Activated naive CD4-positive, alpha-beta T cell treated with anti-CD3 and anti-CD28 coated beads, Interleukin-2, amount 10 ng/mL, durations not matched to agents 7 days and 5 days (primary cell): ENCODE results near the gene EFNA2.

Experiments
- CTCF ChIA-PET: fragments of 350-600 bp; sonication (Branson Sonifier 250); formaldehyde crosslinking; loops from one replicate; lab custom pipeline; 2021; ENCODE audit warnings: antibody characterized with exemption; lab: Charles Lee
- DNase-seq: peaks from one replicate; pipeline ENCODE4 v3.0.0-alpha.2; 2020
- H3K27ac Mint-ChIP-seq: one replicate; pipeline ENCODE4 v1.8.0; 2021; ENCODE audit warnings: mild to moderate bottlenecking, moderate library complexity, mixed read lengths
- H3K27me3 Mint-ChIP-seq: one replicate; pipeline ENCODE4 v1.8.0; 2021; ENCODE audit warnings: mild to moderate bottlenecking, mixed read lengths
- H3K36me3 Mint-ChIP-seq: one replicate; pipeline ENCODE4 v1.8.0; 2021; ENCODE audit warnings: mixed read lengths
- H3K4me1 Mint-ChIP-seq: one replicate; pipeline ENCODE4 v1.8.0; 2021; ENCODE audit warnings: mixed read lengths
- H3K4me3 Mint-ChIP-seq: one replicate; pipeline ENCODE4 v1.8.0; 2021; ENCODE audit warnings: mild to moderate bottlenecking, moderate library complexity, mixed read lengths
- H3K9me3 Mint-ChIP-seq: one replicate; pipeline ENCODE4 v1.8.0; 2021; ENCODE audit warnings: mixed read lengths

The EFNA2 gene

DNA sequence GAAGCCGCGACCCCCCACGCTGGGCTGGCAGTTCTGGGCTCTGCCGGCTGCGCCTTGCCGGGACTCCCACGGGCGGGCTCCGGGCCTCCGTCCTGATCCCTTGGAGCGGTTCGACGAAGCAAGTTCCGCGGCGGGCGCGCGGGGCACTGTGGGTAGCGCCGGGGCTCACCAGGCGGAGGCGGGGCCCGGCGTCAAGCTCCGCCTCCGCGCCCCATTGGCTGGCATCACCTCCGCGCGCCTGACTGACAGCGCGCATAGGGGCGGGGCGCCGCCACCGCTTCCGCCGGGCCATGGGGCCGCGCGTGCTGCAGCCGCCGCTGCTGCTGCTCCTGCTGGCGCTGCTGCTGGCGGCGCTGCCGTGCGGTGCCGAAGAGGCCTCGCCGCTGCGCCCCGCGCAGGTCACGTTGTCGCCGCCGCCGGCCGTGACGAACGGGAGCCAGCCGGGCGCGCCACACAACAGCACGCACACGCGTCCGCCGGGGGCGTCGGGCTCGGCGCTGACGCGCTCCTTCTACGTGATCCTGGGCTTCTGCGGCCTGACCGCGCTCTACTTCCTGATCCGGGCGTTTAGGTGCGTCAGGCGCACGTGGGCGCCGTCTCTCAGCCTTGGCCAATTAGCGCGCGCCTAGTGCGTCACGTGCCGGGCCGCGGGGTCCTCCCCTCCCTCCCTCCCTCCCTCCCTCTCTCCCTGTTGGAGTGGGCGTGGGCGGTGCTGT is 10.3 kb upstream of the EFNA2 start, which contains the start of gene FAM174C:
FAM174C (plus strand) TSS at position 271 of the 716 bp plus-strand sequence; CDS start at position 291, 20 bp downstream.
- peak; percentile 97 for DNase-seq
- peak within 1 kb of the TSS; percentile 99 for H3K27ac Mint-ChIP-seq
- H3K4me1 Mint-ChIP-seq, result peaks cover 57% of the 10 kb centered on the region
- no peaks in the 10 kb centered on the region for H3K27me3 Mint-ChIP-seq
- peak within 1 kb of the TSS; percentile 89 for H3K4me3 Mint-ChIP-seq
- no peaks in the 10 kb centered on the region for H3K9me3 Mint-ChIP-seq
- H3K36me3 Mint-ChIP-seq, result peaks cover 55% of the 10 kb centered on the region
- CTCF ChIA-PET, result interaction anchor here (0.9 to 5.3 kb wide), 2 partner anchors 31 to 35 kb away, joined by 3 to 31 read pairs; no protein-coding TSS in a partner anchor

DNA sequence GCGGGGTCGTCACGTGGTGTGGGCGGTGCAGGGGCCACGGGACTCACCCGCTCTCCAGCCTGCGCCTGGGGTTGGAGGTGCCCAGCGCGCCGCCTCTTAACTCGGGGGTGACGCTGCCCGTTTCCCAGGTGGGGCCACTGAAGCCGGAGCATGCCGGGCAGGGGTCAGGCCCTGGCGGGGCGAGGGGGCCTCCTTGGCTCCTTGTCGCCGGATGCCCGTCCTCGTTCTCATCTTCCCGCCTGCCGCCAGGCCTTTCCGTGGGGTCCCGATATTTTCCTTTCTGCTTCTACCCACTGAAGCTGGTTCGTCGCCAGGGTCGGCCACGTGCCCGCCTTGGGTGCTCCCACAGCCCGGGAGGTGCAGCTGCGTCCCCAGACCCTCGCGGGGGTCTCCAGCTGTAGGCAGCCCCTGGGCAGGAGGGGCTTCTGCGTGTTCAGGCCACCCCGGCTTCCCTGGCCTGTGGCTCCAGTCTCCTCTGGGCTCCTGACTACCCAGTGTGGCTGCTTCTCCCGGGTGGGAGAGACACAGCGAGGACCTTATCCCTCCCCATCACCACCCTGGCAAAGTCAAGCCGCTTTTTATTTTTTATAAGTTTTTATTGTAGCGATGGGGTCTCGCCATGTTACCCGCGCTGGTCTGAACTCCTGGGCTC is 9.6 kb upstream of the EFNA2 start:
- CTCF ChIA-PET, result interaction anchor here (5.3 kb wide), 1 partner anchor 32 kb away, joined by 31 read pairs; no protein-coding TSS in a partner anchor
- Mint-ChIP-seq H3K36me3 (peaks cover 49% of the 10 kb centered on the region), H3K4me1 (peaks cover 50% of the 10 kb centered on the region), H3K27me3 (no peaks in the 10 kb centered on the region), H3K27ac (peak overlapping the region; percentile 99), H3K4me3 (peak overlapping the region; percentile 89), H3K9me3 (no peaks in the 10 kb centered on the region)
- DNase-seq, result no peak

GRCh38 chr19:1276628-1277022 is 9.0 kb upstream of the EFNA2 start:
- Mint-ChIP-seq H3K4me3 (peak overlapping the region; percentile 89), H3K27me3 (no peaks in the 10 kb centered on the region), H3K27ac (peak overlapping the region; percentile 99), H3K9me3 (no peaks in the 10 kb centered on the region), H3K36me3 (peaks cover 46% of the 10 kb centered on the region), H3K4me1 (peaks cover 46% of the 10 kb centered on the region)
- CTCF ChIA-PET, result no interaction called here
- peak; percentile 66 for DNase-seq

DNA sequence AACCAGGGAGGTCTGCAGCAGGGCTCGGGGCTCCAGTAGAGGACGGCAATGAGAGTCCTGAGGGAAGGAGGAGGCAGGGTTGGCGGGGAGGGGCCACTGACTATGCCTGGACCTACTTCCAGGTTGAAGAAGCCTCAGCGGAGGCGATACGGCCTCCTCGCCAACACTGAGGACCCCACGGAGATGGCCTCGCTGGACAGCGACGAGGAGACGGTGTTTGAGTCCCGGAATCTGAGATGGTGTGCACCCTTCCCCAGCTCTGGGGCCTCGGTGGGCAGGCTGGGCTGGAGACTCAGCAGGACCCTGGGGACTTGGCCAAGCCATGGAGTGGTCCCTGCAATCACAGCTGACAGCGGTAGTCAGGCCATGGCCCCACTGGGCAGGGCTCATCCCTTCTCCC is 8.6 kb upstream of the EFNA2 start:
- Mint-ChIP-seq H3K27me3 (no peaks in the 10 kb centered on the region), H3K4me3 (peak overlapping the region; percentile 89), H3K9me3 (no peaks in the 10 kb centered on the region), H3K27ac (peak overlapping the region; percentile 99), H3K36me3 (peaks cover 43% of the 10 kb centered on the region), H3K4me1 (peaks cover 42% of the 10 kb centered on the region)
- CTCF ChIA-PET, result interaction anchor here (1.6 kb wide), 1 partner anchor 33 kb away, joined by 4 read pairs; no protein-coding TSS in a partner anchor
- DNase-seq, result no peak

GRCh38 chr19:1278074-1278473 is 7.6 kb upstream of the EFNA2 start:
- peaks cover 6% of the 10 kb centered on the region for H3K27me3 Mint-ChIP-seq
- peak overlapping the region; percentile 37 for H3K27ac Mint-ChIP-seq
- H3K9me3 Mint-ChIP-seq, result no peaks in the 10 kb centered on the region
- CTCF ChIA-PET, result interaction anchor here (1.6 to 3.4 kb wide), 2 partner anchors 34 to 94 kb away, joined by 4 to 17 read pairs; no protein-coding TSS in a partner anchor
- no peak for DNase-seq
- peaks cover 34% of the 10 kb centered on the region for H3K36me3 Mint-ChIP-seq
- H3K4me1 Mint-ChIP-seq, result peaks cover 33% of the 10 kb centered on the region
- no peak overlapping the region for H3K4me3 Mint-ChIP-seq

DNA sequence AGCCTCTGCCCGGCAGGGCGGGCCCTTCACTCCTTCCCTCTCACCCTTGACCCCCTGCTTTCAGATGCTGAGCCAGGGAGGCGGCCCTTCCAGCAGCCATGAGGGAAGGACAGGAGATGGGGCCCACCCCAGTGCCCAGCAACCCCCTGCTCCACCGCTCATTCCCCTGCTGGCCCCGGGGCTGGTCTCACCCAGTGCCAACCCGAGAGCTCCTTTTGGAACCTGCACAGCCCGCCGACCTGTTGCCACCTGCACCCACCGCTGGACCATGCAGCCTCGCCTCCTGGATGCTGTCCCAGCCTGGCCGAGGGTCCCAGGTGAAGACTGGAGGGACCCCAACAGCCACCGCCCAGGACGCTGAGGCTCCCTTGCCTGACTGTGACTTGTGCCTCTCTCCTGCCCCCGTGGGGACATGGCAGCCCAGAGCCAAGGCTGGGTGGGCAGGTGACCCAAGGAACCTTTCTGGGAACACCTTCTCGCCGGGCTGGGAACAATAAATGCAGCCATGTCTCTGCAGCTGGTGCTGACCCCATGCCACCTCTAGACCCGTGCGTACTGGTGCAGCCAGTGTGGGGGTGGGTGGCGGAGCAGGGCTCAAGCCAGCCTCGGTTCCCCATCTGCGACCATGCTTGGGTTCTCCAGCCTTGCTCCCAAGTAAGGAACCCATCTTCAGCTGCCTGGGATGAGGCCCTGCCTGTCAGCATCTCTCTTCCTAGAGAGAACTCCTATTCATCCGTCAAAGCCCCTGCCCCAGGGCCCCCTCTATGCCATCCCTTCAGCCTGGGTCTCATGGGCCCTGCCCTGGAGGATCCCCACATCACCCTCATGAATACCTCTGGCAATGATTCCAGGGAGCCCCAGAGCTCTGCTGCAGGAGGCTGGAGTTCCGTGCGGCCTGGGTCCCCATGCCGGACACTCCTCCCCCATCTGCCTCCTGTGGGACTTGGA is 6.7 kb upstream of the EFNA2 start:
- Mint-ChIP-seq H3K36me3 (peaks cover 27% of the 10 kb centered on the region), H3K4me1 (peaks cover 27% of the 10 kb centered on the region), H3K9me3 (no peaks in the 10 kb centered on the region), H3K4me3 (no peak overlapping the region), H3K27me3 (peaks cover 15% of the 10 kb centered on the region), H3K27ac (no peak overlapping the region)
- CTCF ChIA-PET, result interaction anchor here (0.7 to 3.4 kb wide), 7 partner anchors 35 to 239 kb away, joined by 3 to 17 read pairs (median 5); no protein-coding TSS in a partner anchor
- no peak for DNase-seq

- H3K4me1 Mint-ChIP-seq, result peaks cover 24% of the 10 kb centered on the region
- no peaks in the 10 kb centered on the region for H3K9me3 Mint-ChIP-seq
- CTCF ChIA-PET, result interaction anchor here (0.7 to 3.4 kb wide), 6 partner anchors 36 to 239 kb away, joined by 3 to 17 read pairs (median 6); no protein-coding TSS in a partner anchor
- peaks cover 23% of the 10 kb centered on the region for H3K27me3 Mint-ChIP-seq
- DNase-seq, result peak; percentile 86
- H3K36me3 Mint-ChIP-seq, result peaks cover 26% of the 10 kb centered on the region
- peak overlapping the region; percentile 67 for H3K27ac Mint-ChIP-seq
- H3K4me3 Mint-ChIP-seq, result no peak overlapping the region
Measured at GRCh38 chr19:1279782-1280341, 5.8 kb upstream of the EFNA2 start.

- Mint-ChIP-seq H3K9me3 (no peaks in the 10 kb centered on the region), H3K4me3 (no peak overlapping the region), H3K4me1 (peaks cover 27% of the 10 kb centered on the region), H3K27me3 (peaks cover 30% of the 10 kb centered on the region), H3K36me3 (peaks cover 24% of the 10 kb centered on the region), H3K27ac (no peak overlapping the region)
- no peak for DNase-seq
- CTCF ChIA-PET, result interaction anchor here (3.4 kb wide), 1 partner anchor 92 kb away, joined by 17 read pairs; no protein-coding TSS in a partner anchor
Measured at GRCh38 chr19:1280636-1281568, 4.8 kb upstream of the EFNA2 start.

DNA sequence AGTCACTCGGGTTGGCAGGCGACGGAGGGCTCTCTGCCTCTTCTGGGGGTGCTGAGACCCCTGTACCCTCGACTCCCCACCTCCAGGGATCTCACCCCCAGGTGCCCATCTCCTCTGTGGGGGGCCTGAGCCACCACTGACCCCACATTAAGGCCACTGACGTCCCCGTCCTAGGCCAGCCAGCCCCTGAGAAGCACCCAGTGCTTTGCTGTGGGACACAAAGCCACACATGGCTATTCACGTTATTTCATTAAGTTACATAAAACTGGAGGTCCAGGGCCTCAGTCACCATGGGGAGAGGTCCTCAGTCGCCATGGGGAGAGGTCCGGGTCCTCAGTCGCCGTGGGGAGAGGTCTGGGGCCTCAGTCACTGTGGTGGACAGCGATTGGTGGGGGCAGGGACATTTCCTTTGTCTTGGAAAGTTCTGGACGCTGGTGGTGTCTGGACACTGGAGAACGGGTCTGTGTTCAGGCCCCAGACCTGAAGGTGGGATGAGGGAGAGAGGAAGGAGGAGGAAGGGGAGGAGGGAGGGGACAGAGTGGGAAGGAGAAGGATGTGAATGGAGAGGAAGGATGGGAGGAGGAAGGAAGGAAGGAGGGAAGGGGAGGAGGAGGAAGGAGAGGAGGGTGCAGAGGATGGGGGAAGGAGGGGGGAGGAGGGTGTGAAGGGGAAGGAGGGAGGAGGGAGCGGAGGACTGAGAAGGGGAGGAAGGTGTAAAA is 3.9 kb upstream of the EFNA2 start:
- H3K27me3 Mint-ChIP-seq, result peaks cover 38% of the 10 kb centered on the region
- H3K4me3 Mint-ChIP-seq, result no peak overlapping the region
- DNase-seq, result no peak
- H3K9me3 Mint-ChIP-seq, result no peaks in the 10 kb centered on the region
- peaks cover 21% of the 10 kb centered on the region for H3K36me3 Mint-ChIP-seq
- CTCF ChIA-PET, result interaction anchor here (3.4 kb wide), 1 partner anchor 91 kb away, joined by 17 read pairs; no protein-coding TSS in a partner anchor
- peak overlapping the region; percentile 78 for H3K27ac Mint-ChIP-seq
- peaks cover 26% of the 10 kb centered on the region for H3K4me1 Mint-ChIP-seq

- DNase-seq, result no peak
- Mint-ChIP-seq H3K27me3 (peaks cover 48% of the 10 kb centered on the region), H3K36me3 (peaks cover 18% of the 10 kb centered on the region), H3K4me3 (no peak overlapping the region), H3K27ac (peak overlapping the region; percentile 11), H3K9me3 (no peaks in the 10 kb centered on the region), H3K4me1 (peaks cover 21% of the 10 kb centered on the region)
- CTCF ChIA-PET, result no interaction called here
Measured at GRCh38 chr19:1282588-1283206, 3.0 kb upstream of the EFNA2 start.

DNA sequence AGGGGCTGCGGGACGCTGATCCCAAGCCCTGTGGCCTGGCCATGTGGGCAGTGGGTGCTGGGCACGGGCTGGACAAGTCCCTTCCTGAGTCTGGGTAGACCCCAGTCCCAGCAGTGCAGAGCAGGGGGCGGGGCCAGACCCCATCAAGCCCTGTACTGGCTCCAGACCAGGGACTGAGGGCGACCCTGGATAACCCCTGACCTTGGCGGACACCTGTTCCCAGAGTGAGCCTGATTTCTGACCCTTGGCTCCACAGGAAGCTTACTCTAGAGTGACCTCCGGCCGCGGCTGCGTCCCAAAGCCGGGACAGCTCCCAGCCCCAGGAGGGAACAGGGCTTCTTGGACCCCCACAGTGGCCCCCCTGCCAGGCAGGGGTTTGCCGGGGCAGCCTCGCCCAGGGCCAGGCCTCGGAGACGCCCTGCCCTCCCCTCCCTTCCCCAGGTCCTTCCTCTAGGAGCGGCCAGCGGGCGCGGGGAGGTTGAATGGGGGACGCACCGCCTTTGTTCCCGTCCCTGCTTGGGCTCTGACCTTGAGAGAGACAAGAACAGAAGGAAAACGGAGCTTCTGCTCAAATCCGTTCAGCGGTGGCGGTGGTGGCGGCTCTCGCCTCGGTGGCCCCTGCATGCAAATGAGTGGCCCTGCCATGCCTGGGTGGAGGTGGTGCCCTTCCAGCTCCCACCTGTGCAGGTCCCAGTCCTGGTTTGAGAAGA is 2.3 kb upstream of the EFNA2 start:
- CTCF ChIA-PET, result no interaction called here
- H3K4me1 Mint-ChIP-seq, result peaks cover 16% of the 10 kb centered on the region
- H3K27ac Mint-ChIP-seq, result peak overlapping the region; percentile 11
- DNase-seq, result no peak
- peaks cover 14% of the 10 kb centered on the region for H3K36me3 Mint-ChIP-seq
- H3K27me3 Mint-ChIP-seq, result peaks cover 54% of the 10 kb centered on the region
- H3K4me3 Mint-ChIP-seq, result no peak overlapping the region
- H3K9me3 Mint-ChIP-seq, result no peaks in the 10 kb centered on the region
